GM12878 (cell line): ENCODE measurements around the gene ATP6V1G2. TPM values are rescaled to one million over a fixed set of nuclear protein-coding genes. Genes with fewer than 3 reads are reported as not detected.

ENCODE experiments used
- BACH1 ChIP-seq: fragments of 450-650 bp; IDR thresholded peaks from 2 replicates; pipeline ENCODE4 v1.6.1; 2017; ENCODE audit warnings: mild to moderate bottlenecking, borderline replicate concordance
- CHD4 ChIP-seq: fragments of 200-600 bp; sonication (generic); IDR thresholded peaks from 2 replicates; pipeline ENCODE4 v1.6.1; 2016; ENCODE audit warnings: mild to moderate bottlenecking
- CTCF ChIP-seq, 3 experiments: IDR thresholded peaks in 2 of 3; conservative IDR thresholded peaks in 1 of 3; 2 replicates each; pipeline ENCODE4 v1.5.1; 2011; ENCODE audit warnings: low read depth in 3 of 3, low read length in 3 of 3, mild to moderate bottlenecking in 3 of 3, control low read depth in 2 of 3, moderate library complexity in 2 of 3, inconsistent platforms in 1 of 3, mixed read lengths in 1 of 3; ENCODE audit not compliant: control insufficient read depth in 2 of 3, insufficient read depth in 1 of 3; ENCODE audit errors: extremely low read depth in 1 of 3
- JUNB ChIP-seq: IDR thresholded peaks from 2 replicates; pipeline ENCODE4 v1.6.1; 2016; ENCODE audit warnings: antibody characterized with exemption, mild to moderate bottlenecking
- JUND ChIP-seq: IDR thresholded peaks from 2 replicates; pipeline ENCODE4 v1.6.1; 2012; ENCODE audit warnings: low read depth, mild to moderate bottlenecking, low read length, improper control_type of control experiment, moderate library complexity
- MEF2A ChIP-seq: IDR thresholded peaks from 2 replicates; pipeline ENCODE4 v1.6.1; 2011; ENCODE audit warnings: low read depth, mild to moderate bottlenecking, low read length, moderate library complexity; ENCODE audit not compliant: insufficient read depth
- MEF2B ChIP-seq: fragments of 450-650 bp; IDR thresholded peaks from 2 replicates; pipeline ENCODE4 v1.6.1; 2018; ENCODE audit warnings: mild to moderate bottlenecking, moderate library complexity; ENCODE audit not compliant: partially characterized antibody, poor library complexity, severe bottlenecking
- NFYA ChIP-seq: IDR thresholded peaks from 2 replicates; pipeline ENCODE4 v1.6.1; 2011; ENCODE audit warnings: low read depth, mild to moderate bottlenecking, low read length, improper control_type of control experiment, borderline replicate concordance
- NKRF ChIP-seq: fragments of 450-650 bp; conservative IDR thresholded peaks from 2 replicates; pipeline ENCODE4 v1.6.1; 2017; ENCODE audit warnings: mild to moderate bottlenecking, moderate library complexity
- NR2C1 ChIP-seq: fragments of 450-650 bp; IDR thresholded peaks from 2 replicates; pipeline ENCODE4 v1.6.1; 2017; ENCODE audit warnings: antibody characterized with exemption, mild to moderate bottlenecking, moderate library complexity
- NR2C2 ChIP-seq: IDR thresholded peaks from 2 replicates; pipeline ENCODE4 v1.6.1; 2011; ENCODE audit warnings: borderline replicate concordance, low read depth; ENCODE audit not compliant: control insufficient read depth, insufficient read length
- RAD51 ChIP-seq: fragments of 450-650 bp; IDR thresholded peaks from 2 replicates; pipeline ENCODE4 v1.6.1; 2016; ENCODE audit warnings: moderate library complexity, mild to moderate bottlenecking, inconsistent platforms
- RUNX3 ChIP-seq: IDR thresholded peaks from 2 replicates; pipeline ENCODE4 v1.6.1; 2012; ENCODE audit warnings: low read length, inconsistent platforms
- SP1 ChIP-seq: IDR thresholded peaks from one replicate; pipeline ENCODE4 v1.6.1; 2011; ENCODE audit warnings: low read depth, low read length
- STAT1 ChIP-seq: fragments of 450-650 bp; conservative IDR thresholded peaks from 2 replicates; pipeline ENCODE4 v1.6.1; 2014; ENCODE audit warnings: antibody characterized with exemption, mild to moderate bottlenecking
- STAT3 ChIP-seq: IDR thresholded peaks from 2 replicates; pipeline ENCODE4 v1.6.1; 2011; ENCODE audit warnings: low read depth, low read length, improper control_type of control experiment
- TARDBP ChIP-seq: IDR thresholded peaks from 2 replicates; pipeline ENCODE4 v1.6.1; 2016; ENCODE audit warnings: borderline replicate concordance
- WRNIP1 ChIP-seq: IDR thresholded peaks from 2 replicates; pipeline ENCODE4 v1.6.1; 2011; ENCODE audit warnings: low read depth, low read length, improper control_type of control experiment, borderline replicate concordance
- polyA plus RNA-seq, 11 experiments: library from polyadenylated mRNA; depleted of rRNA in 4 of 11; unstranded in 6 of 11; stranded (reverse) in 5 of 11; fragments of >200 nt; fragmentation: Nextera tagmentation in 4 of 11; fragmentation: Illumina TruSeq in 1 of 11; extraction: Ambion mirVana in 4 of 11; extraction: Trizol in 1 of 11; gene quantifications; 1 replicate in 1 of 11; 2 replicates in 10 of 11; pipeline versions ENCODE4 v1.2.1 to v1.2.3, GENCODE V29; 2011 to 2016; ENCODE audit warnings: inconsistent platforms in 2 of 11, missing spikeins in 2 of 11, low read depth in 1 of 11
- total RNA-seq, 4 experiments: library from RNA; depleted of rRNA in 3 of 4; stranded (reverse); fragments of >200 nt in 3 of 4; fragmentation: Illumina TruSeq in 1 of 4; extraction: Trizol in 1 of 4; gene quantifications; 2 replicates each; pipeline versions ENCODE4 v1.2.1 to v1.2.3, GENCODE V29; 2013 to 2021
- TF ChIP-seq, protein P1 (sequence below): fragments of 450-650 bp; IDR thresholded peaks from 2 replicates; pipeline ENCODE4 v1.6.1; 2016; ENCODE audit warnings: mild to moderate bottlenecking
- TF ChIP-seq, protein P2 (sequence below): fragments of 450-650 bp; formaldehyde crosslinking; IDR thresholded peaks from 2 replicates; pipeline ENCODE4 v1.4.0; 2022; ENCODE audit warnings: mild to moderate bottlenecking, moderate library complexity

Gene ATP6V1G2
- total and polyA plus RNA-seq, 10 of the 15 experiments (the other 5 are each of a cell fraction or from before 2014, with no cell fraction given): 0.45 to 8.9 (median 2.8) TPM

- no peak for TF ChIP-seq JUNB
- no peak for TF ChIP-seq NR2C2
- TF ChIP-seq WRNIP1: no peak
- TF ChIP-seq RAD51: no peak
- TF ChIP-seq CTCF (IDR thresholded peaks at IDR 0.05 in 2 of 3, conservative IDR thresholded peaks at IDR 0.05 in 1 of 3; ENCODE audit: control insufficient read depth in 2 of 3, extremely low read depth in 1 of 3, insufficient read depth in 1 of 3, low read depth in 3 of 3, low read length in 3 of 3): peak; percentile 98 to 99 (median 99); a peak in 5 of 6 replicates
- TF ChIP-seq NR2C1: no peak
- TF ChIP-seq MEF2A: 0 out of 2 replicates have a peak, but pooled peaks have one; percentile 17
- TF ChIP-seq, protein P1, sequence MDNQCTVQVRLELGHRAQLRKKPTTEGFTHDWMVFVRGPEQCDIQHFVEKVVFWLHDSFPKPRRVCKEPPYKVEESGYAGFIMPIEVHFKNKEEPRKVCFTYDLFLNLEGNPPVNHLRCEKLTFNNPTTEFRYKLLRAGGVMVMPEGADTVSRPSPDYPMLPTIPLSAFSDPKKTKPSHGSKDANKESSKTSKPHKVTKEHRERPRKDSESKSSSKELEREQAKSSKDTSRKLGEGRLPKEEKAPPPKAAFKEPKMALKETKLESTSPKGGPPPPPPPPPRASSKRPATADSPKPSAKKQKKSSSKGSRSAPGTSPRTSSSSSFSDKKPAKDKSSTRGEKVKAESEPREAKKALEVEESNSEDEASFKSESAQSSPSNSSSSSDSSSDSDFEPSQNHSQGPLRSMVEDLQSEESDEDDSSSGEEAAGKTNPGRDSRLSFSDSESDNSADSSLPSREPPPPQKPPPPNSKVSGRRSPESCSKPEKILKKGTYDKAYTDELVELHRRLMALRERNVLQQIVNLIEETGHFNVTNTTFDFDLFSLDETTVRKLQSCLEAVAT: no peak
- TF ChIP-seq BACH1: 0 out of 2 replicates have a peak, but pooled peaks have one; percentile 29
- TF ChIP-seq STAT3: no peak
- TF ChIP-seq, protein P2, sequence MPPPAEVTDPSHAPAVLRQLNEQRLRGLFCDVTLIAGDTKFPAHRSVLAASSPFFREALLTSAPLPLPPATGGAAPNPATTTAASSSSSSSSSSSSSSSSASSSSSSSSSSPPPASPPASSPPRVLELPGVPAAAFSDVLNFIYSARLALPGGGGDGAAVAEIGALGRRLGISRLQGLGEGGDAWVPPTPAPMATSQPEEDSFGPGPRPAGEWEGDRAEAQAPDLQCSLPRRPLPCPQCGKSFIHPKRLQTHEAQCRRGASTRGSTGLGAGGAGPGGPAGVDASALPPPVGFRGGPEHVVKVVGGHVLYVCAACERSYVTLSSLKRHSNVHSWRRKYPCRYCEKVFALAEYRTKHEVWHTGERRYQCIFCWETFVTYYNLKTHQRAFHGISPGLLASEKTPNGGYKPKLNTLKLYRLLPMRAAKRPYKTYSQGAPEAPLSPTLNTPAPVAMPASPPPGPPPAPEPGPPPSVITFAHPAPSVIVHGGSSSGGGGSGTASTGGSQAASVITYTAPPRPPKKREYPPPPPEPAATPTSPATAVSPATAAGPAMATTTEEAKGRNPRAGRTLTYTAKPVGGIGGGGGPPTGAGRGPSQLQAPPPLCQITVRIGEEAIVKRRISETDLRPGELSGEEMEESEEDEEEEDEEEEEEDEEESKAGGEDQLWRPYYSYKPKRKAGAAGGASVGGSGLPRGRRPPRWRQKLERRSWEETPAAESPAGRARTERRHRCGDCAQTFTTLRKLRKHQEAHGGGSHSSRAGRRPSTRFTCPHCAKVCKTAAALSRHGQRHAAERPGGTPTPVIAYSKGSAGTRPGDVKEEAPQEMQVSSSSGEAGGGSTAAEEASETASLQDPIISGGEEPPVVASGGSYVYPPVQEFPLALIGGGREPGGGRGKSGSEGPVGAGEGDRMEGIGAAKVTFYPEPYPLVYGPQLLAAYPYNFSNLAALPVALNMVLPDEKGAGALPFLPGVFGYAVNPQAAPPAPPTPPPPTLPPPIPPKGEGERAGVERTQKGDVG: no peak
- no peak for TF ChIP-seq JUND
- TF ChIP-seq STAT1: peak; percentile 66; the same call in 1 of the 2 replicates
- no peak for TF ChIP-seq TARDBP
- TF ChIP-seq NFYA: no peak
- TF ChIP-seq SP1: peak; percentile 42
- TF ChIP-seq MEF2B: no peak
- no peak; the same call in 1 of the 2 replicates for TF ChIP-seq RUNX3
- TF ChIP-seq CHD4: no peak
- TF ChIP-seq NKRF: no peak
Measured at GRCh38 chr6:31546339-31546957, at the start of gene ATP6V1G2 (continued).
